Lung microvascular endothelial cell (primary cell): ENCODE results near the gene LCE5A. TPM values are rescaled to one million over a fixed set of nuclear protein-coding genes. Genes with fewer than 3 reads are reported as not detected.
"Not testable (repeated sequence)": the region's sequence is repeated elsewhere in the genome, so short reads cannot be mapped to it uniquely, and the experiment has no call there.

ENCODE experiments used
- DNase-seq, 2 donors: peaks; one replicate each; pipeline versions ENCODE4 v3.0.0 to v3.0.0-alpha.2; 2010; ENCODE audit warnings: low read depth in 2 of 2
- total RNA-seq: library from RNA; depleted of rRNA; stranded (reverse); fragments of >200 nt; gene quantifications from 2 replicates; pipeline ENCODE4 v1.2.1, GENCODE V29; 2014

LCE5A gene
- total RNA-seq, 1 donor from 2014 or later, result not detected

DNA sequence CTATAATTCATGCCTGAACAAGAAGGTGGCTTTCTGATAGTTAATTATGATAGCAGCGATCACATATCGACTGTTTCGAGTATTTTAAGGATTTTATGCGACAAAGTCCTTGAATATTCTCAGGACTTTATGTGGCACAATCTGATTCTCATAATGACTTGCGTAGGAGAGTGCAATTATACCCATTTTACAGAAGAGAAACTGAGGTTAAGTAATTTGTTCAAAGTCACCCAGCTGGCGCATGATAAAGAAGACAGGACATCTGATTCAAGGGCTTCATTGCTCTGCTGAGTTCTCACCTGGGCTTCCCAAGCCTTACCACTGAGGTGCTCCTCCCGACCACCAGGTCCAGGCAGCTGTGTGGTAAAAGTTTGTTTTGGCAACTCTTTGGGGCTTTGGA, 5.5 kb downstream of the LCE5A start:
- no peak for DNase-seq

DNA sequence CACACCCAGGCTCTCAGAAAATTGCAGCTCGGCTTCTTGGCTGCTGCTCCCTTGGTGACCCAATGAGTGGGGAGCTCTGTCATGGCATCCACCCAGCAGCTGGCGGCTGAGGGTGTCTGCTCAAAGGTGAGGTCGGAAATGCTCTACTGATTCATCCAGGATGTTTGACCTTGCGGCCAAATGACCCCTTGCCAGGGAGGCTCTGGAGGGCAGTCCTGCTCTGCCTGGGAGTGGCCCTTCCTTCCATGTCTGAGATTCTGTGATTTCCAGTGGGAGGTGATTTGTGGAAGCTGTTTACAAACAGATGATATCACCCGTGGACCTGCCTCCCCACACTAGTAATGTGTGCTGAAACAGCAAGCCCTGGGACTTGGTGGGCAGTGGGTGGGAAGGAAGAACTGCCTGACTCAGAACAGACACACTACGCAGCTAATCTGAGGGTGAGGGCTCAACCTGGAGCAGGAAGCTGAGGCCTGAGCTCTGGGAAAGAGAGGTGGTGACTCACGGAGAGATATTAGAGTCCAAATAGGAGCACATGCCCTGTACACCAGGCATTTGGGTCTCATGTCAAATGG, 6.7 kb downstream of the LCE5A start:
- DNase-seq, result peak; percentile 31 to 88

DNA sequence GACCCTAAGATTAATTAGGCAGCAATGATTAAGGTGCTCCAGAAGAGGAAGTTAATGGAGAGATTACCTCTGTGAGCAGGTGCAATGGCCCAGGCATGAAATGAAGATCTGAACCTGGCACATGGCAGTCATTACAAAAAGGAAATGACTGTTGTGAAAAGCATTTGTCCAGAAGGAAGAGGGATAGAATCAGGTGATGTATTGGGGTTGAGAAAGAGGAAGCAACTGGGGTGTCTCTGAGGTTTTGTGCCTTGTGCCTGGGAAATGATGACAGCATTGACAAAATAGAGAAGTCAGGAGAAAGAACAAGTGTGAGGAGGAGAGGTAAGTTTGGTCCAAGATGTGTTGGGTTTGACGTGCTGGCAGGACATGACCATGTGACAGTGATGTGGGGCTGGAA, 9.2 kb downstream of the LCE5A start:
- DNase-seq, result no peak

DNA sequence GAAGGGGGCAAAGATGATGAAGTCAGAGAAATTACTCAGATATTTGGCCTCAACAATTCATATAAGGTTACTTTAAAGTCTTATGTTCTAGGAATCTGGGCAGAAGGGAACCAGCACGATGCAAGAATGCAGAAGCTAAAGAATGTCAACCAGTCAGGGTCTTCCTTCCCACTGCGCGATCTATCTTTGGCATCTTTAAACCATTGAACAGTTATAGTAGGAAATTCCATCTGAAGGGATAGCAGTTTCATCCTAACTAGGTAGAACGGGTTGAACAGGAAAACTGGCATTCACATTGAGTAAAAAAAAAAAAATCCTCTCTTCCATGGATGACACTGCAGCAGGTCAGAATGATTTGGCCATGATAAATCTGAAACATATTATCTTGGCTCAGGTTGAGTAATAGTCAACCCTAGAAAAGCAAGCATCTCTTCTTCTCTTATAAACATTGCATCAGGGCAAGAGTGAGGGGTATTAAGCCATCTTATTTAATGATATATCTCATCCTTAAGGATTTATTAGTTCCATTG, 10.0 kb downstream of the LCE5A start:
- no peak for DNase-seq

GRCh38 chr1:152525080-152525641, 14.6 kb downstream of the LCE5A start:
- no peak for DNase-seq

GRCh38 chr1:152533327-152533938, 22.8 kb downstream of the LCE5A start:
- peak; percentile 57 to 68 for DNase-seq

DNA sequence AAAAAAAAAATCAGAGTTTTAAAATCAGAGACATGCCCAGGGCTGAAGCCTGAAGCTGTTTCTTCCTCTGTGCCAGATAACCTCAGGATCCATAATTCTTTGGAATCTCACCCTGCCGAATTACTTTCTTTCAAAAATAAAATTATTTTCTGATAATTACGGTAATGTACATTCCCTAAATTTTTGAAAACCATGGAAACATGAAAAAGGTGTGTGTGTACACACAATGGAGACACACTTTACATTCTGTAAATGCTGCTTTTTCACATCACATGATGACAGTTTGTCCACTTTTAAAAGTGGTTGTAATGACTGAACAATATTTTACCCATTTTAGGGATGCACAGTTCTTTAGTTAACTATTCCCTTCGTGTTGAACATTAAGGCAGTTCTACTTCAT, 25.2 kb downstream of the LCE5A start:
- DNase-seq, result no peak

DNA sequence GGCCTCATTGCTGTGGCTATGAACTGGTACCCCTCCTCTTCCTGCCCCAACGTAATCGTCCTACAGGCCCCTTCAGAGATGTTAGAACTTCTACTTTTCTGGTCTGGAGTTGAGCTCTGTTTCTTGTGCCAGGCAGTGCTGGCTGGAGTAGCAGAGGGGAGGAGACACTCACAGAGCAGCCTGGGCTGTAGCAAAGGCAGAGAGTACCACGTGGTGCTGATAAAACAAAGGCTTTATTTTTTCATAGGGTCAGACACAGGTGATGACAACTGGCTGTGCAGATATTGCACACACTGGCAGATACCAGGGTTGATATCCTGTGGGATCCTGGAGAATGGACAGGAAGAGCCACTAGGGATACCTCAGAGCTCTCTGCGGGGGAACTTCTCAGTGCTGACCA, 26.9 kb downstream of the LCE5A start:
- peak in 1 of 2 donors; percentile 18 for DNase-seq

GRCh38 chr1:152539901-152540300, 29.3 kb downstream of the LCE5A start:
- DNase-seq, result no peak

- DNase-seq, result no peak
Measured at GRCh38 chr1:152543820-152544219, 33.2 kb downstream of the LCE5A start.

DNA sequence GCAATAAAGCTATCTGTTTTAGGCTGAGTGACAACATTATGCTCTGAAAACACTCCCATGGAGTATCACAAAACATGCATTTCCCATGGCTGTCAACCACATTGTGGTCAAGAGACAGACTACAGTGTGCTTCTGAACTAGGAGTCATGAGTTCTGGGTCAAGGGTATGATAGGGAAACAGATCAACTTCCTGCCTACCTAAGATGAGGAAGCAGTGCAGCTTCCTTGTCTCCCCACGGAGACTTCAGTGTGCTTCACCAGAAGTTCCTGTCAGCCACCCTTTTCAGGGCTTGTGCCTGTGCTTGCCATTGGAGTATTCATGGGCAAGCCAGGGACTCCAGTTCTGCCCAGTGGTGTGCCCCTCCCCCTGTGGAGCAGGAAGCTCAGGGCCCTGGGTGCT, 36.1 kb downstream of the LCE5A start:
- DNase-seq, result no peak

DNA sequence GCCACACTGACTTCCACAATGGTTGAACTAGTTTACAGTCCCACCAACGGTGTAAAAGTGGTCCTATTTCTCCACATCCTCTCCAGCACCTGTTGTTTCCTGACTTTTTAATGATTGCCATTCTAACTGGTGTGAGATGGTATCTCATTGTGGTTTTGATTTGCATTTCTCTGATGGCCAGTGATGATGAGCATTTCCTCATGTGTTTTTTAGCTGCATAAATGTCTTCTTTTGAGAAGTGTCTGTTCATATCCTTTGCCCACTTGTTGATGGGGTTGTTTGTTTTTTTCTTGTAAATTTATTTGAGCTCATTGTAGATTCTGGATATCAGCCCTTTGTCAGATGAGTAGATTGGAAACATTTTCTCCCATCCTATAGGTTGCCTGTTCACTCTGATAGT, 37.8 kb downstream of the LCE5A start:
- DNase-seq, result not testable (repeated sequence)

Other genes with a start within 250 kb of the LCE5A start
- not detected in 2 replicates for gene FLG, start 185.6 kb upstream of the LCE5A start, total RNA-seq
- gene FLG2, start 150.8 kb upstream of the LCE5A start, total RNA-seq, result not detected in 2 replicates
- gene CRNN, start 96.5 kb upstream of the LCE5A start, total RNA-seq, result not detected in 2 replicates
- gene CRCT1, start 3.7 kb downstream of the LCE5A start, total RNA-seq, result not detected in 2 replicates
- not detected in 2 replicates for gene LCE3E, start 56.0 kb downstream of the LCE5A start, total RNA-seq
- not detected in 2 replicates for gene LCE3D, start 69.7 kb downstream of the LCE5A start, total RNA-seq
- not detected in 2 replicates for gene LCE3C, start 89.4 kb downstream of the LCE5A start, total RNA-seq
- gene LCE3B, start 103.0 kb downstream of the LCE5A start, total RNA-seq, result not detected in 2 replicates
- not detected in 2 replicates for gene LCE3A, start 112.3 kb downstream of the LCE5A start, total RNA-seq
- not detected in 2 replicates for gene LCE2D, start 152.6 kb downstream of the LCE5A start, total RNA-seq
- not detected in 2 replicates for gene LCE2C, start 164.5 kb downstream of the LCE5A start, total RNA-seq
- gene LCE2B, start 175.3 kb downstream of the LCE5A start, total RNA-seq, result not detected in 2 replicates
- gene LCE2A, start 187.5 kb downstream of the LCE5A start, total RNA-seq, result not detected in 2 replicates
- not detected in 2 replicates for gene LCE4A, start 197.4 kb downstream of the LCE5A start, total RNA-seq
- gene KPRP, start 247.2 kb downstream of the LCE5A start, total RNA-seq, result not detected in 2 replicates